ENCODE results near the gene MASP2. TPM values are rescaled to one million over a fixed set of nuclear protein-coding genes. Genes with fewer than 3 reads are reported as not detected.

MASP2 gene
- total RNA-seq, 1 experiment from 2014 or later = 0.50 TPM

DNA sequence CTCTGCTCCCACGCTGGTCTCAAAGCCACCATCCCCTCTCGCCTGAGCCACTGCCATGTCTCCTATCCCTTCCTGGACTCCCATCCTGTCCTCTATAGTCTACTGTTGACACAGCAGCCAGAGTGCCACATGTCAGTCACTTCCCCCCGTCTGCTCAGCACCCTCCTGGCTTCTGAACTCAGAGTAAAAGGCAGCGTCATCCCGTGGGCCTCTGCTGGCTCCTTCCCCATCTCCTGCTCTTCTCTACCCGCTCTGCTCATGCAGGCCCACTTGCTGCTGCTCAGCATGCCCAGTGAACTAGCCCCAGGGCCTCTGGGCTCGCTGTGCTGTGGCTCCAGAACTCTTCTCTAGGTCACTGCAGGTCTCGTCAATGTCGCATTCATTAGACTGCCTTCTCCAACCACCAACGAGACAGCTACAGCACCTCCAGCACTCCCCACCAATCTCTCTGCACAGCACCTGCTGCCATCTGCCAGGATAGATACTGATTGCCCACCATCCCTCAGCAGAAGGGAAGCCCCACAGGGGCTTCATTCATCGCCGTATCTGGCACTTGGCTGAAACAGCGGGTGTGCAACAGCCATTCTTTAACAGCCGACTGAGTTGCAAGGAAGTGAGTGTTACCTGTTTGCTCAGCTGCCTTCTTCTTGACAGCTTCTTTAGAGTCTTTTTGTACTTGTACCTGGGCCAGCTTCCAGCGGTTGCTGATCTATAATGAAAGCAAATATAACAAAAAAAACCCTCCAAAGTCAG lies 24.6 kb upstream of the MASP2 start:
- TF ChIP-seq, protein P1, sequence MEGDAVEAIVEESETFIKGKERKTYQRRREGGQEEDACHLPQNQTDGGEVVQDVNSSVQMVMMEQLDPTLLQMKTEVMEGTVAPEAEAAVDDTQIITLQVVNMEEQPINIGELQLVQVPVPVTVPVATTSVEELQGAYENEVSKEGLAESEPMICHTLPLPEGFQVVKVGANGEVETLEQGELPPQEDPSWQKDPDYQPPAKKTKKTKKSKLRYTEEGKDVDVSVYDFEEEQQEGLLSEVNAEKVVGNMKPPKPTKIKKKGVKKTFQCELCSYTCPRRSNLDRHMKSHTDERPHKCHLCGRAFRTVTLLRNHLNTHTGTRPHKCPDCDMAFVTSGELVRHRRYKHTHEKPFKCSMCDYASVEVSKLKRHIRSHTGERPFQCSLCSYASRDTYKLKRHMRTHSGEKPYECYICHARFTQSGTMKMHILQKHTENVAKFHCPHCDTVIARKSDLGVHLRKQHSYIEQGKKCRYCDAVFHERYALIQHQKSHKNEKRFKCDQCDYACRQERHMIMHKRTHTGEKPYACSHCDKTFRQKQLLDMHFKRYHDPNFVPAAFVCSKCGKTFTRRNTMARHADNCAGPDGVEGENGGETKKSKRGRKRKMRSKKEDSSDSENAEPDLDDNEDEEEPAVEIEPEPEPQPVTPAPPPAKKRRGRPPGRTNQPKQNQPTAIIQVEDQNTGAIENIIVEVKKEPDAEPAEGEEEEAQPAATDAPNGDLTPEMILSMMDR (IDR thresholded peaks at IDR 0.05; ENCODE audit: insufficient read depth in 1 of 2, low read depth in 1 of 2, low read length in 1 of 2, severe bottlenecking in 1 of 2, unreplicated experiment in 1 of 2) = no peak
- ChIA-PET CTCF (no interaction called here), POLR2A (no interaction called here)
- Mint-ChIP-seq H3K4me3 (ENCODE audit: unreplicated experiment) (no peak overlapping the region), H3K4me1 (ENCODE audit: low read depth, unreplicated experiment) (no peaks in the 10 kb centered on the region), H3K27ac (ENCODE audit: unreplicated experiment) (no peak overlapping the region), H3K9me3 (ENCODE audit: unreplicated experiment) (no peaks in the 10 kb centered on the region), H3K36me3 (ENCODE audit: insufficient read depth, unreplicated experiment) (peaks cover 62% of the 10 kb centered on the region), H3K27me3 (ENCODE audit: insufficient read depth, unreplicated experiment) (no peaks in the 10 kb centered on the region)
- BruUV-seq (replicated peaks) = no TSS peak
- DNase-seq = peak in 1 of 2 experiments; percentile 16
- H3K36me3 ChIP-seq (ENCODE audit: control insufficient read depth, insufficient read depth, low read length) = peaks cover 3% of the 10 kb centered on the region; the same call in 1 of the 2 replicates
- intact Hi-C loops (cut with micrococcal nuclease; ENCODE audit: unreplicated experiment) = no loop called here
- no peak overlapping the region for H3K4me3 ChIP-seq (ENCODE audit: low read depth, low read length)
- no peaks in the 10 kb centered on the region for H3K9me3 ChIP-seq
- no peaks in the 10 kb centered on the region for H3K4me1 ChIP-seq
- H3K27me3 ChIP-seq (replicated peaks; ENCODE audit: control insufficient read depth, insufficient read depth, low read length) = no peaks in the 10 kb centered on the region

DNA sequence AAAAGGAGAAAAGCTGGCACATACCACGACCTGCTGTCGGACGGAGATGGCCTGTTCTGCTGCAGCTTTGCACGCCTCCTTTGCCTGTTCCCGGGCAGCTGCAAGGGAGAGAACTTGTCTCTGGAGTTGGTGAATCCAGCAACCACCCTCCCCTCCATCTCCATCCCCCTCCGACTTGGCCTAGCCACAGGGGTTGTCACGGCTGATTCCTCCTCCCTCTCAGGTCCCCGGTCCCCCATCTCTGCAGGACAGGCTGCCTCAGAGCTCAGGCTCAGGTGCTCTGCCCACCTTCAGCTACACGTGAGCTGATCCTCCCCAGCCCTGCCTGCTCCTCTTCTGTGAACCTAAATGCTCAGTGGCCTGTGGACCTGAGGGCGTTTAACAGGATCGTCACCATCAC lies 23.8 kb upstream of the MASP2 start:
- Histone ChIP-seq H3K36me3 (ENCODE audit: control insufficient read depth, insufficient read depth, low read length) (peaks cover 3% of the 10 kb centered on the region), H3K9me3 (no peaks in the 10 kb centered on the region), H3K27me3 (replicated peaks; ENCODE audit: control insufficient read depth, insufficient read depth, low read length) (no peaks in the 10 kb centered on the region), H3K4me1 (no peaks in the 10 kb centered on the region), H3K4me3 (ENCODE audit: low read depth, low read length) (no peak overlapping the region)
- intact Hi-C loops (cut with micrococcal nuclease; ENCODE audit: unreplicated experiment) = no loop called here
- H3K27ac Mint-ChIP-seq (ENCODE audit: unreplicated experiment) = no peak overlapping the region
- CTCF ChIA-PET = interaction anchor here (0.7 kb wide), 1 partner anchor 34 kb away, joined by 3 read pairs; no protein-coding TSS in a partner anchor
- no peaks in the 10 kb centered on the region for H3K9me3 Mint-ChIP-seq (ENCODE audit: unreplicated experiment)
- POLR2A ChIA-PET = interaction anchor here (0.6 kb wide), 1 partner anchor 31 kb away, joined by 6 read pairs; no protein-coding TSS in a partner anchor
- no peak overlapping the region for H3K4me3 Mint-ChIP-seq (ENCODE audit: unreplicated experiment)
- DNase-seq = peak in 1 of 2 experiments; percentile 14
- H3K4me1 Mint-ChIP-seq (ENCODE audit: low read depth, unreplicated experiment) = no peaks in the 10 kb centered on the region
- no TSS peak for BruUV-seq (replicated peaks)
- peaks cover 62% of the 10 kb centered on the region for H3K36me3 Mint-ChIP-seq (ENCODE audit: insufficient read depth, unreplicated experiment)
- TF ChIP-seq, protein P1 (IDR thresholded peaks at IDR 0.05; ENCODE audit: insufficient read depth in 1 of 2, low read depth in 1 of 2, low read length in 1 of 2, severe bottlenecking in 1 of 2, unreplicated experiment in 1 of 2) = no peak
- H3K27me3 Mint-ChIP-seq (ENCODE audit: insufficient read depth, unreplicated experiment) = no peaks in the 10 kb centered on the region

DNA sequence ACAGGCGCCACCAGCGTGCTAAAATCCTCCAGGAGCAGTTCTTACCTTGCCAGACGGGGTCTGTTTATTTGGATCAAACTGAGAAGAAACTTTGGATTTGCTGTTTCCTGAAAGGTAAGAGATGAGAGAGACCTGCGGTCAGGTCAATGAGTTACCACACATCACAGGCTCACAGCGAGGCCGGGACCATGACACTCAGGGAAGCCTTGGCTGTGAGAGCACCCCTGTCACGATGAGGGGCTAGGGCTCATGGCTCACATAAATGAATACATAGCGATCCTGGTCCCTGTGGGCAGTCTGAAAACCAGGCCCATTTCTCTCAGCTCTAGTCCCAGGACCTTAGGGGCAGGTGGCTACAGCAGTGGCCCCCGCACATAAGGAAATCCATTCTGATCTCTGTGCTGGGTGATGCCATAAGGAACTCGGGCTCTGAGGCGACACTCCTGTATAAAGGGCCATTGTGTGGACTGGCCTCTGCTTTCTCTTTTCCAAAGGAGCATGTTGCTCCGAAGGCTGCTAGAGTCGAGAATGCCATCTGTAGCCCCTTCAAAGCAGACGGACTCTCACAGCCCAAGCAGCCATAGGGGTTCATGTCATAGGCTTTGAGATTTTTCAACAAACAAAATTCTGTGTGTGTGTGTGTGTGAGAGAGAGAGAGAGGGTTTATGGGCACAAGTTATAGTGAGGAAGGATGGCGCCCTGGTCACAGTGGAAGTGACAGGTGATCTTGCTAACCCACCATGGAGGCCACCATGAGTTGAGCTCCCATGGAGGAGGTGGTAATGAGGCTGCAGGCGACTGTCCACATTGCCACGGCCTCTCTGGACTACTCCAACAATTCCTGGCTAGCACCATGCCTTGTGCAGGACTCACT lies 21.8 kb upstream of the MASP2 start:
- H3K4me1 ChIP-seq = no peaks in the 10 kb centered on the region
- Mint-ChIP-seq H3K4me3 (ENCODE audit: unreplicated experiment) (no peak overlapping the region), H3K9me3 (ENCODE audit: unreplicated experiment) (no peaks in the 10 kb centered on the region), H3K4me1 (ENCODE audit: low read depth, unreplicated experiment) (no peaks in the 10 kb centered on the region), H3K36me3 (ENCODE audit: insufficient read depth, unreplicated experiment) (peaks cover 70% of the 10 kb centered on the region), H3K27ac (ENCODE audit: unreplicated experiment) (no peak overlapping the region), H3K27me3 (ENCODE audit: insufficient read depth, unreplicated experiment) (no peaks in the 10 kb centered on the region)
- H3K4me3 ChIP-seq (ENCODE audit: low read depth, low read length) = no peak overlapping the region
- peak in 1 of 2 experiments; percentile 0 for DNase-seq
- peaks cover 5% of the 10 kb centered on the region for H3K36me3 ChIP-seq (ENCODE audit: control insufficient read depth, insufficient read depth, low read length)
- no TSS peak for BruUV-seq (replicated peaks)
- TF ChIP-seq, protein P1 (IDR thresholded peaks at IDR 0.05; ENCODE audit: insufficient read depth in 1 of 2, low read depth in 1 of 2, low read length in 1 of 2, severe bottlenecking in 1 of 2, unreplicated experiment in 1 of 2) = no peak
- CTCF ChIA-PET = interaction anchor here (0.6 kb wide), 1 partner anchor 170 kb away, joined by 4 read pairs; no protein-coding TSS in a partner anchor
- H3K27me3 ChIP-seq (replicated peaks; ENCODE audit: control insufficient read depth, insufficient read depth, low read length) = no peaks in the 10 kb centered on the region
- intact Hi-C loops (cut with micrococcal nuclease; ENCODE audit: unreplicated experiment) = no loop called here
- POLR2A ChIA-PET = no interaction called here
- H3K9me3 ChIP-seq = no peaks in the 10 kb centered on the region
